HepG2 (cell line): Measurements from ENCODE around the gene CTNNA3. TPM values are rescaled to one million over a fixed set of nuclear protein-coding genes. Genes with fewer than 3 reads are reported as not detected.

Experiments used
- ZNF333 ChIP-seq: sonication (generic); formaldehyde crosslinking; IDR thresholded peaks from 2 replicates; pipeline ENCODE4 v1.4.0; 2020; ENCODE audit warnings: mild to moderate bottlenecking, missing genetic modification reagents, borderline replicate concordance
- polyA plus RNA-seq, 8 experiments: library from polyadenylated mRNA; depleted of rRNA in 3 of 8; stranded (reverse) in 7 of 8; unstranded in 1 of 8; fragments of >200 nt; fragmentation: Illumina TruSeq in 4 of 8; extraction: Trizol in 4 of 8; gene quantifications; 2 replicates each; pipeline versions ENCODE4 v1.2.1 to v1.2.3, GENCODE V29; 2011 to 2016; ENCODE audit warnings: low read depth in 4 of 8, missing spikeins in 1 of 8, mixed read lengths in 1 of 8; ENCODE audit not compliant: insufficient read depth in 1 of 8
- total RNA-seq, 5 experiments: library from RNA; depleted of rRNA; stranded (reverse); fragments of >200 nt; fragmentation: Illumina TruSeq; extraction: Trizol; gene quantifications; 2 replicates each; pipeline ENCODE4 v1.2.3, GENCODE V29; 2016; ENCODE audit warnings: low read depth in 1 of 5
- TF ChIP-seq, protein P1 (sequence below): sonication (generic); formaldehyde crosslinking; IDR thresholded peaks from 2 replicates; pipeline ENCODE4 v1.5.1; 2020; ENCODE audit warnings: mild to moderate bottlenecking, missing genetic modification reagents, borderline replicate concordance
- TF ChIP-seq, protein P2 (sequence below): sonication (generic); formaldehyde crosslinking; IDR thresholded peaks from 2 replicates; pipeline ENCODE4 v1.4.0; 2020; ENCODE audit warnings: missing genetic modification reagents

Gene CTNNA3
- total and polyA plus RNA-seq, 2 of the 13 experiments (the other 11 are each of a cell fraction or from before 2014, with no cell fraction given) = not detected

DNA sequence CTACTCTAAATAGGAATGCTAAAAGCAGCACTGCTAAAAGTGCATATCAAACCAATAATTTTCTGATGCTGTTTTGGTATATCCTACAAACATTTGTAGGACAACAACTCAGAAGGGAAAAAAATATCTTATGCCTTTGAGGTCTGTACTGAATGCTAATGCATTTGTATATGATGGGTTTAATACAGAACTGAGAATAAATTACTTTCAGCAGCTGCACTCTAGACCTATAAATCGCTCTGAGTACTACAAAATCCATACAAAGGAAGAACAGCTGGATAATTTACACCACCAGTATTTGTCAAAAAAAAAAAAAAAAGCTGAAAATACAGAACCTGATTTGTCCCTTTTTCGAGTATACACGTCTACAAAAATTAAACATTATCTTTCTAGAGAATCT, 426.2 kb downstream of the CTNNA3 start (continued):
- TF ChIP-seq, protein P1, sequence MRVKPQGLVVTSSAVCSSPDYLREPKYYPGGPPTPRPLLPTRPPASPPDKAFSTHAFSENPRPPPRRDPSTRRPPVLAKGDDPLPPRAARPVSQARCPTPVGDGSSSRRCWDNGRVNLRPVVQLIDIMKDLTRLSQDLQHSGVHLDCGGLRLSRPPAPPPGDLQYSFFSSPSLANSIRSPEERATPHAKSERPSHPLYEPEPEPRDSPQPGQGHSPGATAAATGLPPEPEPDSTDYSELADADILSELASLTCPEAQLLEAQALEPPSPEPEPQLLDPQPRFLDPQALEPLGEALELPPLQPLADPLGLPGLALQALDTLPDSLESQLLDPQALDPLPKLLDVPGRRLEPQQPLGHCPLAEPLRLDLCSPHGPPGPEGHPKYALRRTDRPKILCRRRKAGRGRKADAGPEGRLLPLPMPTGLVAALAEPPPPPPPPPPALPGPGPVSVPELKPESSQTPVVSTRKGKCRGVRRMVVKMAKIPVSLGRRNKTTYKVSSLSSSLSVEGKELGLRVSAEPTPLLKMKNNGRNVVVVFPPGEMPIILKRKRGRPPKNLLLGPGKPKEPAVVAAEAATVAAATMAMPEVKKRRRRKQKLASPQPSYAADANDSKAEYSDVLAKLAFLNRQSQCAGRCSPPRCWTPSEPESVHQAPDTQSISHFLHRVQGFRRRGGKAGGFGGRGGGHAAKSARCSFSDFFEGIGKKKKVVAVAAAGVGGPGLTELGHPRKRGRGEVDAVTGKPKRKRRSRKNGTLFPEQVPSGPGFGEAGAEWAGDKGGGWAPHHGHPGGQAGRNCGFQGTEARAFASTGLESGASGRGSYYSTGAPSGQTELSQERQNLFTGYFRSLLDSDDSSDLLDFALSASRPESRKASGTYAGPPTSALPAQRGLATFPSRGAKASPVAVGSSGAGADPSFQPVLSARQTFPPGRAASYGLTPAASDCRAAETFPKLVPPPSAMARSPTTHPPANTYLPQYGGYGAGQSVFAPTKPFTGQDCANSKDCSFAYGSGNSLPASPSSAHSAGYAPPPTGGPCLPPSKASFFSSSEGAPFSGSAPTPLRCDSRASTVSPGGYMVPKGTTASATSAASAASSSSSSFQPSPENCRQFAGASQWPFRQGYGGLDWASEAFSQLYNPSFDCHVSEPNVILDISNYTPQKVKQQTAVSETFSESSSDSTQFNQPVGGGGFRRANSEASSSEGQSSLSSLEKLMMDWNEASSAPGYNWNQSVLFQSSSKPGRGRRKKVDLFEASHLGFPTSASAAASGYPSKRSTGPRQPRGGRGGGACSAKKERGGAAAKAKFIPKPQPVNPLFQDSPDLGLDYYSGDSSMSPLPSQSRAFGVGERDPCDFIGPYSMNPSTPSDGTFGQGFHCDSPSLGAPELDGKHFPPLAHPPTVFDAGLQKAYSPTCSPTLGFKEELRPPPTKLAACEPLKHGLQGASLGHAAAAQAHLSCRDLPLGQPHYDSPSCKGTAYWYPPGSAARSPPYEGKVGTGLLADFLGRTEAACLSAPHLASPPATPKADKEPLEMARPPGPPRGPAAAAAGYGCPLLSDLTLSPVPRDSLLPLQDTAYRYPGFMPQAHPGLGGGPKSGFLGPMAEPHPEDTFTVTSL (CRISPR knock-in tag) = no peak
- TF ChIP-seq, protein P2, sequence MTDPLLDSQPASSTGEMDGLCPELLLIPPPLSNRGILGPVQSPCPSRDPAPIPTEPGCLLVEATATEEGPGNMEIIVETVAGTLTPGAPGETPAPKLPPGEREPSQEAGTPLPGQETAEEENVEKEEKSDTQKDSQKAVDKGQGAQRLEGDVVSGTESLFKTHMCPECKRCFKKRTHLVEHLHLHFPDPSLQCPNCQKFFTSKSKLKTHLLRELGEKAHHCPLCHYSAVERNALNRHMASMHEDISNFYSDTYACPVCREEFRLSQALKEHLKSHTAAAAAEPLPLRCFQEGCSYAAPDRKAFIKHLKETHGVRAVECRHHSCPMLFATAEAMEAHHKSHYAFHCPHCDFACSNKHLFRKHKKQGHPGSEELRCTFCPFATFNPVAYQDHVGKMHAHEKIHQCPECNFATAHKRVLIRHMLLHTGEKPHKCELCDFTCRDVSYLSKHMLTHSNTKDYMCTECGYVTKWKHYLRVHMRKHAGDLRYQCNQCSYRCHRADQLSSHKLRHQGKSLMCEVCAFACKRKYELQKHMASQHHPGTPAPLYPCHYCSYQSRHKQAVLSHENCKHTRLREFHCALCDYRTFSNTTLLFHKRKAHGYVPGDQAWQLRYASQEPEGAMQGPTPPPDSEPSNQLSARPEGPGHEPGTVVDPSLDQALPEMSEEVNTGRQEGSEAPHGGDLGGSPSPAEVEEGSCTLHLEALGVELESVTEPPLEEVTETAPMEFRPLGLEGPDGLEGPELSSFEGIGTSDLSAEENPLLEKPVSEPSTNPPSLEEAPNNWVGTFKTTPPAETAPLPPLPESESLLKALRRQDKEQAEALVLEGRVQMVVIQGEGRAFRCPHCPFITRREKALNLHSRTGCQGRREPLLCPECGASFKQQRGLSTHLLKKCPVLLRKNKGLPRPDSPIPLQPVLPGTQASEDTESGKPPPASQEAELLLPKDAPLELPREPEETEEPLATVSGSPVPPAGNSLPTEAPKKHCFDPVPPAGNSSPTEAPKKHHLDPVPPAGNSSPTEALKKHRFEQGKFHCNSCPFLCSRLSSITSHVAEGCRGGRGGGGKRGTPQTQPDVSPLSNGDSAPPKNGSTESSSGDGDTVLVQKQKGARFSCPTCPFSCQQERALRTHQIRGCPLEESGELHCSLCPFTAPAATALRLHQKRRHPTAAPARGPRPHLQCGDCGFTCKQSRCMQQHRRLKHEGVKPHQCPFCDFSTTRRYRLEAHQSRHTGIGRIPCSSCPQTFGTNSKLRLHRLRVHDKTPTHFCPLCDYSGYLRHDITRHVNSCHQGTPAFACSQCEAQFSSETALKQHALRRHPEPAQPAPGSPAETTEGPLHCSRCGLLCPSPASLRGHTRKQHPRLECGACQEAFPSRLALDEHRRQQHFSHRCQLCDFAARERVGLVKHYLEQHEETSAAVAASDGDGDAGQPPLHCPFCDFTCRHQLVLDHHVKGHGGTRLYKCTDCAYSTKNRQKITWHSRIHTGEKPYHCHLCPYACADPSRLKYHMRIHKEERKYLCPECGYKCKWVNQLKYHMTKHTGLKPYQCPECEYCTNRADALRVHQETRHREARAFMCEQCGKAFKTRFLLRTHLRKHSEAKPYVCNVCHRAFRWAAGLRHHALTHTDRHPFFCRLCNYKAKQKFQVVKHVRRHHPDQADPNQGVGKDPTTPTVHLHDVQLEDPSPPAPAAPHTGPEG = no peak
- no peak for TF ChIP-seq ZNF333
